Measurements from ENCODE around the gene KCTD10. TPM values are rescaled to one million over a fixed set of nuclear protein-coding genes. Genes with fewer than 3 reads are reported as not detected.
"Not testable (repeated sequence)": the region's sequence is repeated elsewhere in the genome, so short reads cannot be mapped to it uniquely, and the experiment has no call there.

The KCTD10 gene
- total RNA-seq, 1 experiment from 2014 or later: 56.7 TPM

DNA sequence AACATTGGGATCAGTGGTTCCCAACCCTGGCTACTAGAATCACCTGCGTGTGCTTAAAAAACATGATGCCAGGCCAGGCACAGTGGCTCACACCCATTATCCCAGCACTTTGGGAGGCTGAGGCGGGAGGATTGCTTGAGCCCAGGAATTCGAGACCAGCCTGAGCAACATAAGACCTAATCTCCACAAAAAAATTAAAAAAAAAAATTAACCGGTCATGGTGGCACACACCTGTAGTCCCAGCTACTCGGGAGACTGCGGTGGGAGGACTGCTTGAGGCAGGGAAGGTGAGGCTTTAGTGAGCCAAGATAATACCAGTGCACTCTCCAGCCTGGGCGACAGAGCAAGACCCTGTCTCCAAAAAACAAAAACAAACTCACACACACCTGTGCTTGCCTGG is 2.0 kb downstream of the KCTD10 start:
- intact Hi-C loops (cut with micrococcal nuclease; ENCODE audit: unreplicated experiment): loop anchor here (5.0 kb wide), 1 partner anchor 48 kb away; no protein-coding TSS in a partner anchor
- H3K4me3 Mint-ChIP-seq (ENCODE audit: low read depth, unreplicated experiment): no peak overlapping the region
- no peaks in the 10 kb centered on the region for H3K27me3 Mint-ChIP-seq (ENCODE audit: unreplicated experiment)
- TF ChIP-seq, protein P1, sequence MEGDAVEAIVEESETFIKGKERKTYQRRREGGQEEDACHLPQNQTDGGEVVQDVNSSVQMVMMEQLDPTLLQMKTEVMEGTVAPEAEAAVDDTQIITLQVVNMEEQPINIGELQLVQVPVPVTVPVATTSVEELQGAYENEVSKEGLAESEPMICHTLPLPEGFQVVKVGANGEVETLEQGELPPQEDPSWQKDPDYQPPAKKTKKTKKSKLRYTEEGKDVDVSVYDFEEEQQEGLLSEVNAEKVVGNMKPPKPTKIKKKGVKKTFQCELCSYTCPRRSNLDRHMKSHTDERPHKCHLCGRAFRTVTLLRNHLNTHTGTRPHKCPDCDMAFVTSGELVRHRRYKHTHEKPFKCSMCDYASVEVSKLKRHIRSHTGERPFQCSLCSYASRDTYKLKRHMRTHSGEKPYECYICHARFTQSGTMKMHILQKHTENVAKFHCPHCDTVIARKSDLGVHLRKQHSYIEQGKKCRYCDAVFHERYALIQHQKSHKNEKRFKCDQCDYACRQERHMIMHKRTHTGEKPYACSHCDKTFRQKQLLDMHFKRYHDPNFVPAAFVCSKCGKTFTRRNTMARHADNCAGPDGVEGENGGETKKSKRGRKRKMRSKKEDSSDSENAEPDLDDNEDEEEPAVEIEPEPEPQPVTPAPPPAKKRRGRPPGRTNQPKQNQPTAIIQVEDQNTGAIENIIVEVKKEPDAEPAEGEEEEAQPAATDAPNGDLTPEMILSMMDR (IDR thresholded peaks at IDR 0.05; ENCODE audit: unreplicated experiment): no peak
- no TSS peak for BruUV-seq (replicated peaks)
- peaks cover 32% of the 10 kb centered on the region for H3K36me3 Mint-ChIP-seq (ENCODE audit: insufficient read depth, unreplicated experiment)
- no peaks in the 10 kb centered on the region for H3K9me3 Mint-ChIP-seq (ENCODE audit: low read depth, unreplicated experiment)
- no peak for DNase-seq
- H3K4me1 Mint-ChIP-seq (ENCODE audit: low read depth, unreplicated experiment): peaks cover 11% of the 10 kb centered on the region
- CTCF ChIA-PET: interaction anchor here (0.6 kb wide), 1 partner anchor 1799 kb away, joined by 5 read pairs; no protein-coding TSS in a partner anchor
- no peak overlapping the region for H3K27ac Mint-ChIP-seq (ENCODE audit: unreplicated experiment)

DNA sequence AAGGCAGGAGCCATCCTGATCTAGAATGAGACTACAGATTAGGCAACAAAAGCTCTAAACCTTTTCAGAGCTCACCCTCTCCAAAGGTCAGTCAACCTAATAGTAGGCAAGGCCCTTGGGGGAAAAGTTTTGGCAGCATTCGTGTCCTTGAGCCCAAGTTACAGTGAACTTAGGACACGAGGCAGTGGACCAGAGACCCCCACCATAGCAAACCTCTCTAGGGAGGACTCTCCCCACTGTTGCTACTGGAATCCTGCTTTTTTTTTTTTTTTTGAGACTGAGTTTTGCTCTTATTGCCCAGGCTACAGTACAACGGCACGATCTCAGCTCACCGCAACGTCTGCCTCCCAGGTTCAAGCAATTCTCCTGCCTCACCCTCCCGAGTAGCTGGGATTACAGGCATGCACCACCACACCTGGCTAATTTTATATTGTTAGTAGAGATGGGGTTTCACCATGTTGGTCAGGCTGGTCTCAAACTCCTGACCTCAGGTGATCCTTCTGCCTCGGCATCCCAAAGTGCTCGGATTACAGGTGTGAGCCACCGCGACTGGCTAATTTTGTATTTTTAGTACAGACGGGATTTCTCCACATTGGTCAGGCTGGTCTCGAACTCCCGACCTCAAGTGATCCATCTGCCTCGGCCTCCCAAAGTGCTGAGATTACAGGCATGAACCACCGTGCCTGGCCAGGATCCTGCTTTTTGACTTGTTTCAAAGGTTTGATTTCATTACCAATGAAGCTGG is 3.4 kb downstream of the KCTD10 start:
- DNase-seq; H3K4me3 Mint-ChIP-seq (ENCODE audit: low read depth, unreplicated experiment); BruUV-seq (replicated peaks); H3K4me1 Mint-ChIP-seq (ENCODE audit: low read depth, unreplicated experiment); H3K27ac Mint-ChIP-seq (ENCODE audit: unreplicated experiment); intact Hi-C loops (cut with micrococcal nuclease; ENCODE audit: unreplicated experiment); H3K27me3 Mint-ChIP-seq (ENCODE audit: unreplicated experiment); H3K9me3 Mint-ChIP-seq (ENCODE audit: low read depth, unreplicated experiment): not testable (repeated sequence)
- CTCF ChIA-PET: interaction anchor here (0.6 to 1.3 kb wide), 5 partner anchors 11 to 47 kb away, joined by 3 to 5 read pairs (median 4); no protein-coding TSS in a partner anchor
- H3K36me3 Mint-ChIP-seq (ENCODE audit: insufficient read depth, unreplicated experiment): peaks cover 29% of the 10 kb centered on the region

DNA sequence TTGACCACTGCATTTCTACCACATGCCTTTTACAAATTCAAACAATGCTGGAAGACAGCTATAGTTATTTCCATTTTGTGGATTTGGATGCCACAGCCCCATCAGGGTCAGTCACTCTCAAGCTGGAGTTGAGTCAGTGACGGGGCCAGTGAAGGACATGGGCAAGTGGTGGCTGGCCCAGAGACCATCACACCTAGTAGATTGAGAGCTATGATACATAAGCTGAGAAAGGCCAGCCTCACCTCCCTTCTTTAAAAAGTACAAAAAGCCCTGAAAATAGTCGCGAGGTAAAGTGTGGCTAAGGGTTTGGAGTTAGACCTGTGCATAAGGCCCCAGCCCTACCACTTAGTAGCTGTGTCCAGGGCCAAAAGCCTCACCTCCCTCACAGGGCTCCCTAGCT is 4.1 kb downstream of the KCTD10 start:
- CTCF ChIA-PET: interaction anchor here (0.7 to 1.3 kb wide), 2 partner anchors 10 to 22 kb away, joined by 4 to 5 read pairs; no protein-coding TSS in a partner anchor
- no TSS peak for BruUV-seq (replicated peaks)

DNA sequence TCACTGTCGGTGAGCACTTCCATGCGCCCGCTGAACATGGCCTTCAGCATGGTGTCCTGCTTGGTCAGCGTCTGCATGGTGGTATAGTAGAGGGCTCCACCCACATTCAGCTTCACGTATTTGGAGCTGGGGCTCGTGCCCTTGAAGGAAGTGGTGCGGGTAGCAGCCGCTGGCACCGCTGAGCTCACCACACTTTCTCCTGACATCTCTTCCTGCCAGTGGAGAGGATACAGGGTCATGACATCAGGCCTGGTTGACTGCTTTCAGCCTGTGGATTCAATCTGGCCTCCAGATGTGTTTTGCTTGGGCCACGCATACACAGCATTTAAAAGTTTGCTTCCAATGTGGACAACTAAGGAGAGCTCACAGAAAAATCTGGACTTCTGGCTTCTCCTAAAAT is 7.6 kb downstream of the KCTD10 start:
- no peaks in the 10 kb centered on the region for H3K27me3 Mint-ChIP-seq (ENCODE audit: unreplicated experiment)
- intact Hi-C loops (cut with micrococcal nuclease; ENCODE audit: unreplicated experiment): no loop called here
- no peak for DNase-seq
- peaks cover 14% of the 10 kb centered on the region for H3K36me3 Mint-ChIP-seq (ENCODE audit: insufficient read depth, unreplicated experiment)
- no peaks in the 10 kb centered on the region for H3K9me3 Mint-ChIP-seq (ENCODE audit: low read depth, unreplicated experiment)
- TF ChIP-seq, protein P1 (IDR thresholded peaks at IDR 0.05; ENCODE audit: unreplicated experiment): no peak
- no peak overlapping the region for H3K4me3 Mint-ChIP-seq (ENCODE audit: low read depth, unreplicated experiment)
- H3K27ac Mint-ChIP-seq (ENCODE audit: unreplicated experiment): no peak overlapping the region
- no TSS peak for BruUV-seq (replicated peaks)
- CTCF ChIA-PET: no interaction called here
- peaks cover 9% of the 10 kb centered on the region for H3K4me1 Mint-ChIP-seq (ENCODE audit: low read depth, unreplicated experiment)

More for the DNA sequence above, 4.1 kb downstream of the KCTD10 start:
- no peaks in the 10 kb centered on the region for H3K4me1 Mint-ChIP-seq (ENCODE audit: low read depth, unreplicated experiment)
- no peak for DNase-seq
- H3K27ac Mint-ChIP-seq (ENCODE audit: unreplicated experiment): no peak overlapping the region
- TF ChIP-seq, protein P1 (IDR thresholded peaks at IDR 0.05; ENCODE audit: unreplicated experiment): no peak
- H3K36me3 Mint-ChIP-seq (ENCODE audit: insufficient read depth, unreplicated experiment): peaks cover 28% of the 10 kb centered on the region
- intact Hi-C loops (cut with micrococcal nuclease; ENCODE audit: unreplicated experiment): no loop called here
- H3K9me3 Mint-ChIP-seq (ENCODE audit: low read depth, unreplicated experiment): no peaks in the 10 kb centered on the region
- H3K4me3 Mint-ChIP-seq (ENCODE audit: low read depth, unreplicated experiment): no peak overlapping the region
- no peaks in the 10 kb centered on the region for H3K27me3 Mint-ChIP-seq (ENCODE audit: unreplicated experiment)
